Glomerular visceral epithelial cell (primary cell): ENCODE results near the gene ACAA2.

ENCODE experiments used
- DNase-seq: peaks from one replicate; pipeline ENCODE4 v3.0.0-alpha.2; 2016; ENCODE audit errors: extremely low spot score

Gene ACAA2

GRCh38 chr18:49743117-49743567 lies 70.2 kb downstream of the ACAA2 start:
- no peak for DNase-seq

DNA sequence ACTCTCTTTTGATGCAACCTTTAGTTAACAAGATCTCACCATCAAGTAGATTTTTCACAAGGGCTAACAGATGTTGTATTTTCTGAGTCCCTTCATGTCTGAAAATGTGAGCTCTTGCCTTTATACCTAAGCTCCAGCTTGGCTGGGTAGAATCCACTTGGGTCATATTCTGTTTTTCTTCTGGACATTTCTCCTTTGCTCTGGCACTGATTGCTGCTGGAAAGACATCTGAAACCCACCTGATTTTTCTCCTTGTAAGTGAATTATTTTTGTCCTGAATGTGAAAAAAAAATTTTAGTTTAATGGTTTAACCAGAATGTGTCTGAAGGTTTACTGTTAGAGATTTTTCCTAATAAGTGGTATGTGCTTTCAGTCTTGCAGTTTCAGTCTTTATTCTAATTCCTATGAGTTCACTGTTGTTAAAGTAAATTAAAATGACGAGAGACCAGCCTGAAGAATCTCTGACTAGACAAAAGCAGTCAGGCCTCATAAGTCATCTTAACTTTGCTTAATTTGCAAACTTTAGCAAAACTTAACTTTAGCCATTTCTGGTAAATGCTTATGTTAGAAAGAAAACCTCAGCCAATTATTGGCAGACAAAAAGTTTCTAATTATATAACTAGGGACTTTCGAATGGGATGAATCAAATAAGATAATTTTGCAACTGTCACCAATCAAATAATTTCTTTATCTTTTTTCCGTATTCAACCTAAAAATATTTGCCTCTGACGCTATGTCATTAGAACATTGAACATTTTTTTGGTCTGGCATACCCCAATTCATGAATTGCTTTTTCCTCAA lies 70.8 kb downstream of the ACAA2 start:
- no peak for DNase-seq

DNA sequence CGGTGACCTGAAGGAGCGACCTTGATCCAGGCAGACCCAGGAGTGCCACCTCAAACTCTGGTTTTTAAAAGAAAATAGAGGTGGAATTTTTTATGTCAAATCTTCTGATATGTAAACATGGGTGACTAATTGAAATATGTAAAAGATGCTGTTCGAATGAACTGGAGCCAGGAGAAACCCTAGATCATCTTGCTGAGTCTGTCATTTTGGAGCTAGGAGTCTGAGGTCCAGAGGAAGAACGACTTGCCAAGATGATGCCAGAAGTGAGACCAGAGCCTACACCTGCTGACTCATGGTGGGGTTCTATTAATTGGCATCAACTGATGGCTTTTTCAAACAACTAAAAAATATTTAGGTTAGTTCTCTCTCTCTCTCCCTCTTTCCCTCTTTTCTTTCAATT lies 74.1 kb downstream of the ACAA2 start:
- no peak for DNase-seq

- DNase-seq: no peak
These were observed 74.6 kb downstream of the ACAA2 start for GRCh38 chr18:49738721-49739120.

DNA sequence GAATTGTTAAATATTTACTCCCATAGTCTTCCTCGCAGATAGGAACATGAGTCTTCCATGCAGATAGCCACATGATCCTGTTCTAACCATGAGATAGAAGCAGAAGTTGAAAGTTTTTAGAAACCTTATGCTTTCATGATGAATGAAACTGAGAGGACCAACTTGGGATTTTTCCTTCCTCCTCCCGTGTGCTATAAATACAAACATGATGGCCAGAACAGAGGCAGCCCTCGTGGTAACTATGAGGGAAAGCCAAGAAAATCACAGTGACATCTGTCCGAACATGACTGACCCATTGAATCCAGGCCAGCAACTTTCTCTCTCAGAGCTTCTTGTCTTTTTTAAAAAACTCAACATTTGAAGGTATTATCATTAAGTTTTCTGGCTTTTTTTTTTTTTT lies 78.5 kb downstream of the ACAA2 start:
- no peak for DNase-seq

GRCh38 chr18:49733896-49734585 lies 79.3 kb downstream of the ACAA2 start:
- DNase-seq: no peak

- no peak for DNase-seq
These were observed 80.0 kb downstream of the ACAA2 start for GRCh38 chr18:49733321-49733720.
